Activated CD8-positive, alpha-beta memory T cell treated with anti-CD3 and anti-CD28 coated beads, Interleukin-2, amount 50 U/mL, for 4 hours (primary cell): ENCODE measurements around the gene DNAJC7.

Experiments
- DNase-seq: peaks from one replicate; pipeline ENCODE4 v3.0.0-alpha.2; 2020

The DNAJC7 gene, protein sequence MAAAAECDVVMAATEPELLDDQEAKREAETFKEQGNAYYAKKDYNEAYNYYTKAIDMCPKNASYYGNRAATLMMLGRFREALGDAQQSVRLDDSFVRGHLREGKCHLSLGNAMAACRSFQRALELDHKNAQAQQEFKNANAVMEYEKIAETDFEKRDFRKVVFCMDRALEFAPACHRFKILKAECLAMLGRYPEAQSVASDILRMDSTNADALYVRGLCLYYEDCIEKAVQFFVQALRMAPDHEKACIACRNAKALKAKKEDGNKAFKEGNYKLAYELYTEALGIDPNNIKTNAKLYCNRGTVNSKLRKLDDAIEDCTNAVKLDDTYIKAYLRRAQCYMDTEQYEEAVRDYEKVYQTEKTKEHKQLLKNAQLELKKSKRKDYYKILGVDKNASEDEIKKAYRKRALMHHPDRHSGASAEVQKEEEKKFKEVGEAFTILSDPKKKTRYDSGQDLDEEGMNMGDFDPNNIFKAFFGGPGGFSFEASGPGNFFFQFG

DNA sequence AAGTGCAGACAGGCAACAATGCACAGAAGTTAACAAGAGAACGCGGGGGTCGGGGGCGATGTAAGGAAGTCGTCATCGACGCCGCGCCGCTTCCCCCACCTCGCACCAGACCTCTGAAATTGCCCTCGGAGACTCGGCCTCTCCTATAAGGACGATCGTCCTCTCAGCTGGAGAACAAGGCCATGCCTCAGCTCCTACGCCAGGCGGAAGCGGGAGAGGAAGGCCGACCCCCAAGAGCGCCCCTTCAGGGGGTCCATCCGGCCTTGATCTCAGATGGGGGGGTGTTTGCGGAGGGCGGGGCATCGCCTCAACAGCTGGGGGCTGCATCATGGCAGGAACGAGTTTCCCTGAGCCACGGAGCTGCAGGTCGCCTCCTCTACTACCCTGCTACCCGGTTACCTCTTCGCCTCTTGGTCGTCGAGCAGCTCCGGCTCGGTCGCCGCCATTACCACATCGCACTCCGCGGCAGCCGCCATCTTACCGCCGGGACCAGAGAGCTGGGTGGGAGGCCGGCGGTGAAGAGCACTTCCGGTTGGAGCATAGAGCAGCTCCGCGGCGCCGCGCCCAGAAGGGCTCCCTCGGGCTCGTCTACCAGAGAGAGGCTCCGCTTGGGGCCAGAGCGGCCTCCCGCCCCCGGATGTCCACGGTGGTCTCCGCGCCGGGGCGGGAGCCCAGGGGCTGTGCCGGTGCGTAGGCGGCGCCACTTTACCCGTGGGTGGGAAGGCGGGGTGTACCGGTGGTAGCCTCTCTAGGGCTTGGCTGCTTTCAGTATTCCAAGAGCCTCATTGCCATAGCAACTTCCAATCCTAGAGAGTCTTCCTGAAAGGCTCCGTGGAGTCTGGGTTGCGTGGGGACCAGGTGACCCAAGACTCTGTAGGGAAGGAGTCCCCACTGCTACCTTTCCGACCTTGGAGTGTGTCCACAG lies at the start of gene DNAJC7:
DNAJC7 (minus strand) TSS at position 499 of the 925 bp plus-strand sequence; CDS start at position 476, 23 bp downstream.
- DNase-seq = peak; percentile 89

DNA sequence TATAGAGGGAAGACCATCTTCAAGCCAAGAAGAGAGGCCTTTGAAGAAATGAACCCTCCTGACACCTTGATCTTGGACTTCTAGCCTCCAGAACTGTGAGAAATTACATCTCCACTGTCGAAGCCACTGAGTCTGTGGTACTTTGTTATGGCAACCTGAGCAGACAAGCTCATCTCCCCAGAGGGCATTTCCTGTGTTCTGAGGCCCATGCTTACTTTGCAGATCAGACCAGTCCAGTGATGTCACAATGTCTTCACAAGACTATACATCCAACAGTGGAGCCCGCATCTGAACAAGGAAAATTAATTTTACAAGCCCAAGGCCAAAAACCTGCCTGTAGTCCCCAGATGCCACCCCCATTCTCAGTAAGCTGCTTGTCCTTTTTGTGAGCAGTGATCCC lies 48.0 kb upstream of the DNAJC7 start:
- DNase-seq = no peak

DNA sequence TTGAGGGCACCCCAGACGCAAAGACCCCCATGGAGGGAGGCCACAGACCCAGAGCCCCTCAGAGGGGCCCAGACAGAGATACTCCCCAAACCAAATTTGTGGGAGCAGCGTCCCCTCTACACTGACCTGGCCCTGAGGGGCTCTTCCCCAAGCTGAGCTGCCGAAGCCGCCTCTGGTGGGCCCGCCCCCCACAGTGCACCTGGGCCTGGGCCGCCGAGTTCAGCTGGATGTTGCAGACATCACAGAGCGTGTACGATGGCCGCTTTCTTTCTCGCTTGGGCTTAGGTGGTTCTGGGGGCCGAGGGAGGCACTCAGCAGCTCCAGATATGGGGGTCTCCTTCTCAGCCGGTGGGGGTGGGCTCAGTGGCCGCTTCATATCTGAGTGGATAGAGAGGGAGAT lies 45.4 kb upstream of the DNAJC7 start:
- no peak for DNase-seq

DNA sequence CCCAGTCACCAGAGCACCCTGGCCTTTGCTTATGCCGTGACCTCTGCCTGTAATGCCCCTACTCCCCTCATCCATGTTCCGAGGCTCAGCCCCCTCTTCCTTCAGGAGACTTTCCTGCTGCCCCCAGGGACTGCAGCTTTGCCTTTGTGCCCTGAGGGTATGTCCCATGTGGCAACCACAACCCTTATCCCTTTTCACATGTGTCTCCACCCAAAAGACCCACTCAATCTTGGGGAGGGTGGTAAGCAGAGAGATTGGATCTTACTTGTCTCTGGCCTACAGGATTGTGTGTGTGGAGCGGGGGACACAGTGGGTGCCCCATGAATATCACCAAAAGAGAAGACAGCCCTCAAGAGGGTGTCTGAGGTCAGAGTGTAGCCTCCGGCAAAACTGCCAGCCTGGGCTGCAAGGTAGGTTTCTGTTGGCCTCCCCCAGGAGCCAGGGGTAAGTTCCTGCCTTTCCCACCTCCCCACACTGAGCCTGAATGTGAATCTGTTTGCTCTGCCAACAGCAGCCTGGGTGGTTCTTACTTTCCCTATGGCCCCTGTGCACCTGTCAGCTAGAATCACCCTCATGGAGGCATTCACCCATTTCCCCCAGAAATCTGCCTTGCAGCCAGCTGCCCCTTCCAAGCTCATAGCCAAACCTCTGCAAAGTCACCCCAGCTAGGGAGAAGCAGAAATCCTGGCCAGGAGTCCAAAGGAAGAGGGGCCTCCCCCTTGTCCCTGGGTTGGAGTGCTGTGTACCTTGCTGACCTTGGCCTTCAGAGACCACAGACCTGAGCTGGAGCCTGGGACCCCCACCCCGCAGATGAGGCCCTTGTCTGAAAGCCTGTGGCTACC lies 44.6 kb upstream of the DNAJC7 start:
- DNase-seq = no peak

DNA sequence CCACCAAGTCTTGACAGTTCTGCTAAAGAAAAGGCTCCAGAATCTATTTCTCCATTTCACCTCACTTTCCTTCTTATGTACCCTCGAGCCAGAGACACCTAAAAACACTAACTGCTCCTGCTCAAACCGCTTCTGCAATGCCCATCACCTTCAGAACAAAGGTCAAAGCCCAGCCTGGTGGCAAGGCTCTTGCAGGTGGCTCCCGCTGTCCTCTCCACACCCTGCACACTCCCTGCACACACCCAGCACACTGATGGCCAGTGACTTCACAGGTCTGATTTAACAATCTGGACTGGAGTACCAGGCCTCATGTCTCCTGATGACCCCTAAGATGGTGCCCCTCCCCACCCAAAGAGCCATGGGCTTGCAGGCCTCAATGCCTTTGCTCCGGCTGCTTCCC lies 43.0 kb upstream of the DNAJC7 start:
- DNase-seq = no peak

- no peak for DNase-seq
Observed at GRCh38 chr17:42059815-42060214, 42.6 kb upstream of the DNAJC7 start.

GRCh38 chr17:42058063-42058462 lies 40.8 kb upstream of the DNAJC7 start:
- no peak for DNase-seq

DNA sequence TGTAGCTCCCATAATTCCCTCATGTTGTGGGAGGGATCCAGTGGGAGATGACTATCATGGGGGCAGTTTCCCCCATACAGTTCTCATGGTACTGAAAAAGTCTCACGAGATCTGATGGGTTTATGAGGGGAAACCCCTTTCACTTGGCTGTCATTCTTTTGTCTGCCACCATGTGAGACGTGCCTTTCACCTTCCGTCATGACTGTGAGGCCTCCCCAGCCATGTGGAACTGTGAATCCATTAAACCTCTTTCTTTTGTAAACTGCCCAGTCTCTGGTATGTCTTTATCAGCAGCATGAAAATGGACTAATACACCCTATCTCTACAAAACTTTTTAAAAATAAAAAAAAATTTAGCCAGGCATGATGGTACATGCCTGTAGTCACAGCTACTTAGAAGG lies 39.4 kb upstream of the DNAJC7 start:
- no peak for DNase-seq

GRCh38 chr17:42055496-42055895 lies 38.3 kb upstream of the DNAJC7 start:
- DNase-seq = no peak

- DNase-seq = no peak
Observed at GRCh38 chr17:42055027-42055426, 37.8 kb upstream of the DNAJC7 start.

- no peak for DNase-seq
Observed at GRCh38 chr17:42053731-42054500, 36.7 kb upstream of the DNAJC7 start.

DNA sequence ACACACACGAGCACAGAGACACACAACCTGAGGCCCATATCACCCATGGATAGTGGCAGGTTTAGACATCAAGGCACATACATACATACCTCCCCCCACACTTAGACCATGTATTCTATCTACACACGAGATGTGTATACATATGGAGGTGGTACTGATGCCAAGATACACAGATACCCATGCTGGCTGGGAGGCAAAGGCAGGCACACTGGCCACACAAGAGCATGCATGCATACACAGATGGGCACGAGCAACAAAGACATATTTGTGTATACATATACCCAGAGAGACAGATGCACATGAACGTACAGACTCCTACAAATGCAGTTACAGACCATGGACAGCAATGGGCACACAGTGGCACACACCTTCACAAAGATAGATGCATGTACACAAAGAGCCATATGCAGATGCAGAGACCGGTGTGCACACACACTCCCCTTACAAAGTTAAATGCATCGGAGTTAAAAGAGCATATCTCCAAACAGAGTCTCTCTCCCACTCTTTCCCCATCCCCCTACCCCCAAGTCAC lies 35.2 kb upstream of the DNAJC7 start:
- DNase-seq = no peak

GRCh38 chr17:42051645-42052044 lies 34.4 kb upstream of the DNAJC7 start:
- no peak for DNase-seq

DNA sequence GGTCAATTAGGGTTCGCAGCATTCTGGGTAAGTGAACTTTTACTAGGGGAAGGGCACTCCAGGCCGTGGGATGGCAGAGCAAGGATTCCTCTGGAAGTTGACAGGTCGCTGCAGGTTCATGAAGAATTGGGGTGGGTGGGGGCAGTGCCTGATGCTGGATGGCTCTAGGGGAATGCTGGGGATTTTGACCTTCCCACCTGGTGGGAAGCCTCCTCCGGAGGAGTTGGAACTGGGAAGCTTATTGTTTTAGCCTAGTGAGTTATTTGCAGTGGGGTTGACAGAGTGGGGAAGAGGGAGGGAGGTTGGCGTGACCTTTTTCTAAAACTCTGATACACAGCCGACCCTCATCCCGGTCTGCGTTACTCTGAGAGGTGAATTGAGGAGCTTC lies 33.8 kb upstream of the DNAJC7 start:
- DNase-seq = no peak

GRCh38 chr17:42050393-42051012 lies 33.3 kb upstream of the DNAJC7 start, which contains the start of gene C17orf113:
Gene C17orf113, minus strand, starts transcription at chr17:42050601. Its CDS starts 7,225 bp downstream, at chr17:42043376.
- peak; percentile 62 for DNase-seq

- DNase-seq = no peak
Observed at GRCh38 chr17:42049834-42050392, 32.7 kb upstream of the DNAJC7 start.

DNA sequence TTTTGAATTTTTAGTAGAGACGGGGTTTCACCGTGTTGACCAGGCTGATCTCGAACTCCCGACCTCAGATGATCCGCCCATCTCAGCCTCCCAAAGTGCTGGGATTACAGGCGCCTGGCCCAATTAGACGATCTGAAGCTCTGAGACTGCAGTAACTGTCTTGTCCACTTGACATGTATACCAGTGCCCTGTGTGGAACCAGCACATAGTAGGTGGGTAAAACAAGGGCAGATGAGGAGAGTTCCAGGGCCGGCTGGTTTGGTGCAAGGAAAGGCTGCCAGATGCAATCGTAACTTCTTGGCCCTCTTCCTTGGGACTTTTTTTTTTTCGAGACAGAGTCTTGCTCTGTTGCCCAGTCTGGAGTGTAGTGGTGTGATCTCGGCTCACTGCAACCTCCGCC lies 30.1 kb upstream of the DNAJC7 start:
- no peak for DNase-seq

DNA sequence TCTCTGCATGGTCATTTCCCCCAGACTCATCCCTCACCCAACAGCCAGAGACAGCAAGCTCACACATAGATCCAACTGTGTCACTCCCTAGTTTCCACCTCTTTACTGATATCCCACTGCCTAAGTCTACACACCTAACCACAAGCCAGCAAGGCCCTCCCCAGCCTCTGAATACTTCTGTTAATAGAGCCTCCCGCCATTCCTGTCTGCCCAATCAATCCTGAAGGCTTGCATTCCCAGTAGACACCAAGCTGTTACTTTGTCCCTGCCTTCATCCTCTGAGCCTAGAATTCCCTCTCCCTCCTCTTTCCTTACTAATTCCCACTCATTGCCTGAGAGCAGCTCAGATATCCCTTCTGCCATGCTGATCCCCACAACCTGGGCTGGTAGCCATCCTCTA lies 28.5 kb upstream of the DNAJC7 start:
- DNase-seq = no peak

DNA sequence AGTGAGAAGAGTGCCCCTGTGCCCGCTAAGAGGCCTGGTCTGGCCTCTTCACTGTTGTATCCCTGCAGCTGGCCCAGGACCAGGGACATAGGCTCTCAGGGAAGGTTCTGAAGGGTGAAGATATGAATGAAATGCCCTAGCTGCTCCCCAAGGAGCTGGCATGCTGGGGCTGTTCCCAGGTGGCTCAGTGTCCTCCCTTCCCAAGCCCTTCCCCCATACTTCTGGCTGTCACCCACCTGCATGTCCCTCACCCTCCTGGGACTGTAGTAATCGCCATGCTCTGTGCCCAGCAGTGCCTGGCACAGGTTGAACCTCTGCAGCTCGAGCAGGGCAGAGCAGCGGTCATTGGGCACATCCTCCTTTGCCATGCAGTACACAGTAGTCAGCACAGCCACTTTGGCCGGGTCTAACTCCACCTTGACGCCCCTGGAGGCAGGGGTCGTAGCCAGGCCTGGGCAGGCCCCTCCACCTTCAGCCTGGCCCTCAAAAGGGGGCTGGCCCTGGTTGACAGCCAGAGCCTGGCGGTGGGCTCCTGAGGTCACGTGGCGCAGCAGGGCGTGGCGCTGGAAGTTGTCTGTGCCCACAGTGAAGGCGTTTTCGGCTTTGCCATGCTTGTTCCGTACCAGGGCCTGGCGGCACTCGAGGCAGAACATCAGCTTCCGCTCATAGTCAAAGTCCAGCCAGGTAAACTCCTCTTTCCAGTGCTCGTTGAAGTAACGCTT lies 25.5 kb upstream of the DNAJC7 start:
- DNase-seq = no peak

DNA sequence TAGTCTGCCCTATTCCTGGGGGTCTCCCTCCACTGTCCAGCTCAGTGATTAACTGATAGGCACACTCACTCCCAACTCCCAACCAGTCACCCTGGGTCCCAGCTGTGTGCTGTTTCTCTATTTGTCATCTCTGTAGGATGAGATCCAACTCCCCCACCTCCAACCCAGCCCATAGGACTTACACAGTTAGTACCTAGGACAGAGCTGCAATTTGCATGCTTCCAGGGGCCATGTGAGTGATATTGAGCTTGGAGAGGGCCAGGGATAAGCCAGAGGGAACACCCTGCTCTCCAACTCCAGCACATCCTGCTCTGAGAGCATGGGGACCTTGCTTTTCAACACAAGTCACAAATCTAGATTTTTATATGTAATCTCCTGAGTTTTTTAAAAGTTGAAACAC lies 24.4 kb upstream of the DNAJC7 start:
- no peak for DNase-seq
